ENCODE measurements around the gene PKDCC.
"Not testable (repeated sequence)": the region's sequence is repeated elsewhere in the genome, so short reads cannot be mapped to it uniquely, and the experiment has no call there.

The PKDCC gene

DNA sequence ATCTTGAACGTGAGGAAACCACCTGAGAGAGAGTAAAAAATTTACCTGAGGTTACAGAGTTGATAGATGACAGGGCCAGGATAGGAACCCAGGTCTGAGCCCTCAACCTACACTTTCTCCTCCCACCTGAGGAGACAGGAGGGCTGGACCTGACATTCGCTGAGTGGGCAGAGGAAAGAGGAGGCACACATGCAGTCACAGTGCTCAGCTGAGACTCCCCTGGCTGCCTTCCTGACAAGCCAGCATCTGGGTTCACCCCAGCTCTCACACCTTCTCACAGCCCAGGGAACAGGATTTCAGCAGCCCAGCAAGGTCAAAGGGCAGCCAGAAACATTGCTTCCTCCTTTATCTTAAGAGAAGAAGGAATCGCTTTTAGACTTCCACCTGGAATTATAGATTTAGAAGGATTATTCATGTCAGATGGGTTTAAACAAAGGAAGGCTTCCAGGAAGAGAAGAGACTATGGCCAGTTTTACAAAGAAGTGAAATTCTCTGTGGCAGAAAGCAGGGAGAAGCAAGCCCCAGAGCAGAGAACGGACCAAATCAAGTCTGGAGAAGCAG lies 18.1 kb upstream of the PKDCC start:
- no peak for TF ChIP-seq CTCF (IDR thresholded peaks at IDR 0.05; ENCODE audit: borderline replicate concordance, control extremely low read depth, extremely low read depth, insufficient read depth, missing control alignments)
- DNase-seq (ENCODE audit: low spot score), result no peak
- in situ Hi-C loops (cut with MboI; ENCODE audit: low sequenced_read_pairs, unreplicated experiment), result no loop called here

- in situ Hi-C loops (cut with MboI; ENCODE audit: low sequenced_read_pairs, unreplicated experiment), result no loop called here
- TF ChIP-seq CTCF (IDR thresholded peaks at IDR 0.05; ENCODE audit: borderline replicate concordance, control extremely low read depth, extremely low read depth, insufficient read depth, missing control alignments), result no peak
Observed at GRCh38 chr2:42030200-42030759, 17.5 kb upstream of the PKDCC start.

DNA sequence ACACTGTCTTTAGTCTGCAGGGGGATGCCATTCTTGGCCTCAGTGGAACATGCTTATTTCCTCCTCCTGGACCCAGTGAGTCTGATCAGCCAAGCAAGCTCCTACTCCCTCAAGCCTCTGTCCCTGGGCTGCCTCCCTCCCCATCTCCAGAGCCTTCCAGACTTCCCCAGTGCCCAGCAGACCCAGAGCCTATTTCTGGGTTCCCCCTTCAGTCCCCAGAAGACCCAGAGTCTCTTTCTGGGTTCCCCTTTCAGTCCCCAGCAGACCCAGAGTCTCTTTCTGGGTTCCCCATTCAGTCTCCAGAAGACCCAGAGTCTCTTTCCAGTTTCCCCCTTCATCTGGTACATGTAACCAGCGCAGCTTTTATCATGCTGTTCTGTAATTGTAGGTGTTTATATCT lies 17.0 kb upstream of the PKDCC start:
- in situ Hi-C loops (cut with MboI; ENCODE audit: low sequenced_read_pairs, unreplicated experiment), result no loop called here
- no peak for DNase-seq (ENCODE audit: low spot score)
- TF ChIP-seq CTCF (IDR thresholded peaks at IDR 0.05; ENCODE audit: borderline replicate concordance, control extremely low read depth, extremely low read depth, insufficient read depth, missing control alignments), result no peak

More at GRCh38 chr2:42030200-42030759, 17.5 kb upstream of the PKDCC start:
- no peak for DNase-seq (ENCODE audit: low spot score)

GRCh38 chr2:42031281-42032223 lies 16.3 kb upstream of the PKDCC start:
- DNase-seq (ENCODE audit: low spot score), result no peak
- no peak for TF ChIP-seq CTCF (IDR thresholded peaks at IDR 0.05; ENCODE audit: borderline replicate concordance, control extremely low read depth, extremely low read depth, insufficient read depth, missing control alignments)
- in situ Hi-C loops (cut with MboI; ENCODE audit: low sequenced_read_pairs, unreplicated experiment), result no loop called here

DNA sequence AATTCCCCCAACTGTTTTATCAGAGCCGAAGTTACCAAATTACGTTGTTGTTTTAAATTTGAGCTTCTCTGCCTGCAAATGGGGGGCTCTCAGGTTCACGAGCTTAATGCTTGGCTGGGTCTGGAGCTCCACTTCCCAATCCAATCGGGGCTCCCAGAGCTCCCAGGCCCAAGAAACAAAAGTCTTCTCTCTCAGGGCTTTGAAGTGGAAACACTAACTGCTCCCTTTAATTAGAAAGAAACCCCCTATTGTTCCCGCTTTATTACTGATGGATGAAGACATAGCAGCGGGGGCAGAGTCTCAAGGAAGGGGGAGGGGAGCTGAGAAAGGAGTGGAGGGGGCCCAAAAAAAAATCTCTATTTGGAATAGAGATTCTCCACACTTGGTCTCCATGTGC lies 15.6 kb upstream of the PKDCC start:
- TF ChIP-seq CTCF (IDR thresholded peaks at IDR 0.05; ENCODE audit: borderline replicate concordance, control extremely low read depth, extremely low read depth, insufficient read depth, missing control alignments), result no peak
- DNase-seq (ENCODE audit: low spot score), result no peak
- in situ Hi-C loops (cut with MboI; ENCODE audit: low sequenced_read_pairs, unreplicated experiment), result no loop called here

DNA sequence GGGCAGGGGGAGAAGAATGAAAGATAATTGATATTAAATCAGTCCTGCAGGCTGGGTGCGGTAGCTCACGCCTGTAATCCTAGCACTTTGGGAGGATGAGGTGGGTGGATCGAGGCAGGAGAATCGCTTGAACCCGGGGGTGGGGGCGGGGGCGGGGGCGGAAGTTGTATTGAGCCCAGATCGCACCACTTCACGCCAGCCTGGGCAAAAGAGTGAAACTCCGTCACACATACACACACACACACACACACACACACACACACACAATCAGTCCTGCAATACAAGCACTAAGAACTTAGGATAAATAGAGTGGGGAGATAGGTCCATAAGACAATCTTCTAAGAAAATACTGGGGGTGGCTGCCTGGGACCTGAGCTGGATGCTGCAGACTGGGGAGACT lies 15.1 kb upstream of the PKDCC start:
- in situ Hi-C loops (cut with MboI; ENCODE audit: low sequenced_read_pairs, unreplicated experiment), result no loop called here
- TF ChIP-seq CTCF (IDR thresholded peaks at IDR 0.05; ENCODE audit: borderline replicate concordance, control extremely low read depth, extremely low read depth, insufficient read depth, missing control alignments), result no peak
- DNase-seq (ENCODE audit: low spot score), result no peak

DNA sequence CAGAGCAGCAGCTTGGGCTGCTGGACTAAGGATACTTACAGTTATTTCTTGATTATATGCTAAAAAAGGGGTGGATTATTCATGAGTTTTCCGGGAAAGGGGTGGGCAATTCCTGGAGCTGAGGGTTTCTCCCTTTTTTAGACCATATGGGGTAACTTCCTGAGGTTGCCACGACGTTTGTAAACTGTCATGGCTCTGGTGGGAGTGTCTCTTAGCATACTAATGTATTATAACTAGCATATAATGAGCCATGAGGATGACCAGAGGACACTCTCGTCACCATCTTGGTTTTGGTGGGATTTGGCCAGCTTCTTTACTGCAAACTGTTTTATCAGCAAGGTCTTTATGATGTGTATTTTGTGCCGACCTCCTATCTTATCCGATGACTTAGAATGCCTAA lies 13.7 kb upstream of the PKDCC start:
- in situ Hi-C loops (cut with MboI; ENCODE audit: low sequenced_read_pairs, unreplicated experiment); DNase-seq (ENCODE audit: low spot score): not testable (repeated sequence)
